PC-3 (cell line): ENCODE data around the gene IL1RAPL1.

Experiments used
- EZH2 ChIP-seq: fragments of 300-600 bp; sonication (generic); IDR thresholded peaks from one replicate; pipeline ENCODE4 v1.6.1; 2017; ENCODE audit warnings: antibody characterized with exemption, mild to moderate bottlenecking, low read length; ENCODE audit not compliant: unreplicated experiment
- TF ChIP-seq, protein P1 (sequence below): fragments of 300-600 bp; sonication (generic); conservative IDR thresholded peaks from 2 replicates; pipeline ENCODE4 v1.5.1; 2017; ENCODE audit warnings: antibody characterized with exemption, low read depth, mild to moderate bottlenecking, low read length

DNA sequence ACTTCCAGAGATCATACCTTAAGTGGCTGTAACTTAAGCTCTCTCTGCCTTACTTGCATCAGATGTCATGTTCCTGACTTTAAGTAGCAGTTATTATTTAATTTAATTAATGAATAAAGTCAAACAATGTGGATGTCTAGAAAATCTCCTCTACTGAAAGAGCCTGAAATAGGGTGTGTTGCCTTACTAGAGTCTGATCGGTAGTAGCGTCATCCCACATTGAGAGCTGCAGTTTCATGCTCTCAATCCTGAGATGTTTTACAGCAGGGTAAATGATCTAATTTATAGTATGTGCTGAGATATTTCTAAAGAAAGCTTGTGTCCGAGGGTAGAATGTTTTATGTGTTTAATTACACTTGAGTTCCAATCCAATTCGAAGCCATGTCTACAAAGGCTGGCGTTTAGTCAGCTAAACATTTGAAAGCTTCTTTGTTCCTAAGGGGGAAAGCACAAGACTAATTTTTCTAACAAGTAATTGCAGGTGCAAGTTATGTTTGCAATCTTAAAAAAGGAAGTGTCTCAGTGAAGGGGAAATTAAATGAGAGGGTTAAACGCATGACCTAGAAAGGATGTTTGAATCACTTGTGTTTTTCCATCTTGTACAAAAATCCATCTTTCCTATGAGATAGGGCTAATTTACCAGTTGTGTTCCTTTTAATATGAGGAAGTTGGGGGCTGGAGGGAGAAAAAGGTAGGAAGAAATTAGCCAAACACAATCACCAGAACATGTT, 1237.1 kb downstream of the IL1RAPL1 start:
- TF ChIP-seq EZH2: no peak
- TF ChIP-seq, protein P1, sequence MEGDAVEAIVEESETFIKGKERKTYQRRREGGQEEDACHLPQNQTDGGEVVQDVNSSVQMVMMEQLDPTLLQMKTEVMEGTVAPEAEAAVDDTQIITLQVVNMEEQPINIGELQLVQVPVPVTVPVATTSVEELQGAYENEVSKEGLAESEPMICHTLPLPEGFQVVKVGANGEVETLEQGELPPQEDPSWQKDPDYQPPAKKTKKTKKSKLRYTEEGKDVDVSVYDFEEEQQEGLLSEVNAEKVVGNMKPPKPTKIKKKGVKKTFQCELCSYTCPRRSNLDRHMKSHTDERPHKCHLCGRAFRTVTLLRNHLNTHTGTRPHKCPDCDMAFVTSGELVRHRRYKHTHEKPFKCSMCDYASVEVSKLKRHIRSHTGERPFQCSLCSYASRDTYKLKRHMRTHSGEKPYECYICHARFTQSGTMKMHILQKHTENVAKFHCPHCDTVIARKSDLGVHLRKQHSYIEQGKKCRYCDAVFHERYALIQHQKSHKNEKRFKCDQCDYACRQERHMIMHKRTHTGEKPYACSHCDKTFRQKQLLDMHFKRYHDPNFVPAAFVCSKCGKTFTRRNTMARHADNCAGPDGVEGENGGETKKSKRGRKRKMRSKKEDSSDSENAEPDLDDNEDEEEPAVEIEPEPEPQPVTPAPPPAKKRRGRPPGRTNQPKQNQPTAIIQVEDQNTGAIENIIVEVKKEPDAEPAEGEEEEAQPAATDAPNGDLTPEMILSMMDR: no peak
